IPS DF 4.7 (cell line): Measurements from ENCODE around the gene KRTAP29-1.
"Not testable (repeated sequence)": the region's sequence is repeated elsewhere in the genome, so short reads cannot be mapped to it uniquely, and the experiment has no call there.

ENCODE experiments used
- DNase-seq: peaks from one replicate; pipeline ENCODE4 v3.0.0-alpha.2; 2013; ENCODE audit warnings: low spot score; ENCODE audit errors: extremely low read depth

Gene KRTAP29-1

GRCh38 chr17:41301916-41302901 lies at the start of gene KRTAP29-1:
Gene KRTAP29-1, minus strand, starts transcription at chr17:41302851. Its CDS starts 0 bp downstream, at chr17:41302851.
- DNase-seq = no peak

- DNase-seq = no peak
Observed at GRCh38 chr17:41351177-41351576, 48.5 kb upstream of the KRTAP29-1 start.

- not testable (repeated sequence) for DNase-seq
Observed at GRCh38 chr17:41350381-41350878, 47.8 kb upstream of the KRTAP29-1 start, which contains the start of gene KRT33A. Gene KRT33A, minus strand, starts transcription at chr17:41350828. Its CDS starts 61 bp downstream, at chr17:41350767.

DNA sequence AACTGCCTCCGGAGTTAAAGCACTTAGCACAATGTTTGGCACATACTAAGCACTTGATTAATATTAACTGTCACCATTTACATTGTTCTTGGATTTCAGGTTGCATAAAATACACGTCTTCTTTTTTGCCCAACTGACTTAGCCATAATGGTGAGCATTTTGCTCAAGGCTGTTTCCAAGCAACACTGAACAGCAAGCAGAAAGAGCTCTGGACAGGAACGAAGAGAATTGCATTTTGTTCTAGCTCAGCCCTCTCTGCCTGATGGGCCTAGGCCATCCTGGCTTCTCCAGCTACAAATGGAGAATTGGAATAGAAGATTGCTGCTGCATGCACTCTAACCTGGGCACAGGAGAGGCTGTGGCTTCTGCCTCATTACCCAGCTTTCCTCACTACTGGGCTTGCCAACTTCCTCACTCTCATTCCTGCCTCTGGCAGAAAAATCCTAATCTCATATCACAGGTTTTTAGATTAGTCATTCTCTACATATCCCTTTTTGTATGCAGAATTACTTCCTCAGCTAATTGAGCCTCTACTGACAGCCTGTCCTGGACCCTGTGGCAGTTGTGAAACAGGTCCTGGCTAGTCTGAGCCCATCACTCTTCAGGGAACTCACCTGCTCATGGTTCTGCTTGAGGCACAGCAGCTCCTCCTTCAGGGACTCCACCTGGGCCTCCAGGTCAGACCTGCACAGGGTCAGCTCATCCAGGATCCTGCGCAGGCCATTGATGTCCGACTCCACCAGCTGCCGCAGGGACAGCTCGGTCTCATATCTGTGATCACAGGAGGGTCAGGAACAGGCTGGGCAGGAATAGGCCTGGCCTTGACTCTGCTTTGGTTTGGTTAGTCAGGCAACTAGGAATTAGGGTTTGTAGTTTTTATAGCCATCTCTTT lies 45.5 kb upstream of the KRTAP29-1 start:
- DNase-seq = no peak

DNA sequence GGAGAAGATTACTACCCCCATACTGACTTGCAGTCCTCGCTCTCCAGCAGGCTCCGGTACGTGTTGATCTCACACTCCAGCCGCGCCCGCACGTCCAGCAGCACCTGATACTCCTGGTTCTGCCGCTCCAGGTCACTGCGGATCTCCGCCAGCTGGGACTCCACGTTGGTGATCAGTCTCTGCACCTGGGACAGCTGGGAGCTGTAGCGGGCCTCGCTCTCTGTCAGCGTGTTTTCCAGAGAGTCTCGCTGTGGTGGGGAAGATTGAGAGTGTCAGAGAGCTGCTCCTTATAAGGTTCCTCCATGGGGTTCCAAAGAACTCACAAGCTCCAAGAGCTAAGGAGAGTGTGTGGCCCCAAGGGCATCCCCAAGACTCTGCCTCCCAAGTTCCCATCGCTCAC lies 43.8 kb upstream of the KRTAP29-1 start:
- not testable (repeated sequence) for DNase-seq

GRCh38 chr17:41345992-41346391 lies 43.3 kb upstream of the KRTAP29-1 start:
- no peak for DNase-seq

GRCh38 chr17:41343029-41343428 lies 40.4 kb upstream of the KRTAP29-1 start:
- no peak for DNase-seq

GRCh38 chr17:41340934-41341861 lies 38.5 kb upstream of the KRTAP29-1 start:
- no peak for DNase-seq

DNA sequence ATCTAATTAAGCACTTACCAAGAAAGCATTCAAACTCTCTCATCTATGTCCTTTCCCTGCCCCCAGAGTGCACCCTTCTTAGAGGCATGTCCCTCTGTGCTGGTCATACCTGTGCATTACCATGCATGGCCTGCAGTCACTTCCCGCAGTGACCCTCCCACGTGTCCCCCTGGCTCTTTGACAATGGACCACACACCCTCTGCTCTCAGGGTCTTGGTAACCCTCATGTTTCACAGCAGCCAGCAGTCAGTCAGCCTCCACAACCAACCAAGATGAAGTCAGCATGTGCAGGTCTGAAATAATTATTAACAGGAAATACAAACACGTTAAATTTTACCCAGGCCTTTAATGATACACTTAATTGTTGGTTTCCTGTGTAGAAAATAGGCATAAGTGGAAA lies 37.8 kb upstream of the KRTAP29-1 start:
- no peak for DNase-seq

- no peak for DNase-seq
Observed at GRCh38 chr17:41339571-41340172, 37.0 kb upstream of the KRTAP29-1 start.

GRCh38 chr17:41338961-41339485 lies 36.4 kb upstream of the KRTAP29-1 start:
- no peak for DNase-seq

GRCh38 chr17:41335747-41336146 lies 33.1 kb upstream of the KRTAP29-1 start:
- DNase-seq = no peak

GRCh38 chr17:41334385-41335305 lies 32.0 kb upstream of the KRTAP29-1 start:
- no peak for DNase-seq

- no peak for DNase-seq
Observed at GRCh38 chr17:41333836-41334235, 31.2 kb upstream of the KRTAP29-1 start.

DNA sequence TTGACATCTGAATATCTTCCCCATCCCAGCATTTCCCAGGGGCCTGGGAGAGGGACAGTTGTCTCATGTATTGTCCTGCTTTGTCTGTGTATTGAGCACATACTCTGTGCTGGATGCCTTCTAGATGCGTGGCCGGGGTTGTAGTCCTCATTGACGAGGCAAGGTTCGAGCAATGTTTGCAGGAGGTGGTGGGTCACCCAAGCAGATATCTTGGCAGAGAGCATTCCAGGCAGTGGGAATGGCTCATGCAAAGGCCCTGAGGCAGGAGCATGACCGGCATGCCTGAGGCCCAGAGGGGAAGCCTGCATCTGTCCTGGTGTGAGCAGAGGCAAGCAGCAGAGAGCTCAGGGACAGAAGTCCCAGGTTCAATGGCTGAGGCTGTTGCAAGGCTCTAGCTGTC lies 30.4 kb upstream of the KRTAP29-1 start:
- DNase-seq = no peak

GRCh38 chr17:41332239-41332638 lies 29.6 kb upstream of the KRTAP29-1 start:
- no peak for DNase-seq

- DNase-seq = no peak
Observed at GRCh38 chr17:41331606-41332005, 29.0 kb upstream of the KRTAP29-1 start.

DNA sequence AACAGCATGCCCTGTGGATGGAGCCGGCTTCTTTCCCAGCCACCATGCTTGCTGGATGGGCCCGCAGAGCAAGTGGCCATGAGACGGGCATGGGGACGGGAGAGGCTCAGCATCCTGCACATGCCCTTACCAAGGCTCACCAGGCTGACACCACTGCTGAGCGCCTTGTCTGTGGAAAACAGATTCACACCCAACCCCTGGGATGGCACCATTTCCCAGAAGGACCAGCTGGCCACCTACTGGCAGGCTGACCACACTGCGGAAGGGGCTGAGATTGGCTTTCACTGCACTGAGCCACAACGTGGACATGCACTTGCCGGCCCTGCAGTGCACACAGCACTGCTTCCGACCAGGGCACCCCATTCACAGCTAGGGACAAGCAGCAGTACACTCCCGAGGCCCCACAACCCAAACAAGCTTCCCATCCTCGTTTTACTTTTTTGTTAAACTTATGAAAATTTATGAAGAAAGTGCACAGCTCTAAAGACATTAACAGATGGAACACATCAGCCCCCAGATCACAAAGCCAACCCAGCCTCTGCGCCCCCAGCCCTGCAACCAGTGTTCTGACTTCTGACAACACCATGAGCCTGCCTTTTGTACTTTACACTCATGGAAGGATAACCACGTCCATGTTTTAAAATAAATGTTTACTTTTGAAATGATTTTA lies 26.8 kb upstream of the KRTAP29-1 start:
- DNase-seq = no peak
